Colonic mucosa (tissue), 4 donors: ENCODE results near the gene DDX1. TPM values are rescaled to one million over a fixed set of nuclear protein-coding genes. Genes with fewer than 3 reads are reported as not detected.

ENCODE experiments used
- DNase-seq: peaks from one replicate; pipeline ENCODE4 v3.0.0-alpha.2; 2020
- H3K27ac ChIP-seq: fragments of 200-600 bp; one replicate; pipeline ENCODE4 v1.8.0; 2021
- H3K27me3 ChIP-seq: fragments of 200-600 bp; one replicate; pipeline ENCODE4 v1.8.0; 2021
- H3K36me3 ChIP-seq: fragments of 200-600 bp; one replicate; pipeline ENCODE4 v1.8.0; 2021
- H3K4me1 ChIP-seq: fragments of 200-600 bp; one replicate; pipeline ENCODE4 v1.8.0; 2021; ENCODE audit warnings: mild to moderate bottlenecking
- H3K4me3 ChIP-seq: fragments of 200-600 bp; one replicate; pipeline ENCODE4 v1.8.0; 2021
- H3K9ac ChIP-seq, 2 donors: one replicate each; pipeline ENCODE4 v1.7.0; 2013; ENCODE audit warnings: control low read depth in 2 of 2, low read depth in 2 of 2, low read length in 2 of 2
- H3K9me3 ChIP-seq: fragments of 200-600 bp; one replicate; pipeline ENCODE4 v1.8.0; 2021
- intact Hi-C: fragments of 100-400 bp; cut with DNase I; formaldehyde crosslinking; loops from one replicate; pipeline ENCODE4 v1.14.1; 2022
- total RNA-seq, 2 donors: library from RNA; stranded (reverse); fragmentation: NEBNext Ultra II Directional in 1 of 2; extraction: Animal tissue kit (Norgen Biotek cat#: 25700) in 1 of 2; gene quantifications; one replicate each; pipeline ENCODE4 v1.2.1, GENCODE V29; 2021
- TF ChIP-seq, protein P1 (sequence below): fragments of 200-600 bp; IDR thresholded peaks from one replicate; pipeline ENCODE4 v1.8.0; 2022; ENCODE audit warnings: antibody characterized with exemption, mild to moderate bottlenecking
- donor health status: healthy.
- donor health status: DM: no; HTN: no; CAD: no.
- donor health status: DM: no; HTN: no; CAD: no.

The DDX1 gene
- total RNA-seq, 2 donors from 2014 or later = 71.6 to 91.3 TPM

DNA sequence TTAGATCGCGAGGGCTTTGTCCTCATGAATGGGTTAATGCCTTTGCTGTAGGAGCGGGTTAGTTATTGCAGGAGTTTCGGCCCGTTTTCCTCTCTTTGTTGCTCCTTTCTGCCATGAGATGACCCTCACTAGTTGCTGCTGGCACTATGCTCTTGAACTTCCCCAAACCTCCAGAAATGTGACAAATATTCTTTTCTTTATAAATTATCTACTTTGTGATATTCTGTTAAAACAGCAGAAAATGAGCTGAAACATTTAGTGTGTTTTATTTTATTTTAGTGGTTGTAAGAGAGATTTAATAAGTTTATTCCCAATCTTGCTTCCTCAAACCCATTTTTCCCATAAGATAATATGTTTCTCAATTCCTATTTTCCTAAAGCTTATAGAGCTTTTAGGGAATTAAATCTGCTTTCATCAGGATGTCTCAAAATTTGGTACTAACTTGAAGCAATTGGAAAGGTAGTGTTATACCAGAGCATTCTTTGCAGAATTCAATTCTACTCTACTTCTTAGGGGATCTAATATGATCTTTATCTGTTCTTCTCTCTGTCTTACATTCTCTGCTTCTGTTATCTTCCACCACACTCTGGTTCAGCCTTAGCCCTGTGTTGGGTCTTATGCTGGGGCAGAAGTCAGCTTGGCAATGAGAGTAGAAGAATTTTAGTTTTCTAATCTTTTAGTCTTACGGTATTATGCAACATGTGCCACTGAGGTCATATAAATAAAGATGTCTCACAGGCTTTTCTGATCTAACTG lies 23.1 kb downstream of the DDX1 start:
- no peak overlapping the region for H3K4me3 ChIP-seq
- H3K36me3 ChIP-seq = peaks cover 7% of the 10 kb centered on the region
- TF ChIP-seq, protein P1, sequence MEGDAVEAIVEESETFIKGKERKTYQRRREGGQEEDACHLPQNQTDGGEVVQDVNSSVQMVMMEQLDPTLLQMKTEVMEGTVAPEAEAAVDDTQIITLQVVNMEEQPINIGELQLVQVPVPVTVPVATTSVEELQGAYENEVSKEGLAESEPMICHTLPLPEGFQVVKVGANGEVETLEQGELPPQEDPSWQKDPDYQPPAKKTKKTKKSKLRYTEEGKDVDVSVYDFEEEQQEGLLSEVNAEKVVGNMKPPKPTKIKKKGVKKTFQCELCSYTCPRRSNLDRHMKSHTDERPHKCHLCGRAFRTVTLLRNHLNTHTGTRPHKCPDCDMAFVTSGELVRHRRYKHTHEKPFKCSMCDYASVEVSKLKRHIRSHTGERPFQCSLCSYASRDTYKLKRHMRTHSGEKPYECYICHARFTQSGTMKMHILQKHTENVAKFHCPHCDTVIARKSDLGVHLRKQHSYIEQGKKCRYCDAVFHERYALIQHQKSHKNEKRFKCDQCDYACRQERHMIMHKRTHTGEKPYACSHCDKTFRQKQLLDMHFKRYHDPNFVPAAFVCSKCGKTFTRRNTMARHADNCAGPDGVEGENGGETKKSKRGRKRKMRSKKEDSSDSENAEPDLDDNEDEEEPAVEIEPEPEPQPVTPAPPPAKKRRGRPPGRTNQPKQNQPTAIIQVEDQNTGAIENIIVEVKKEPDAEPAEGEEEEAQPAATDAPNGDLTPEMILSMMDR = no peak
- H3K4me1 ChIP-seq = no peaks in the 10 kb centered on the region
- no peak for DNase-seq
- intact Hi-C loops = no loop called here
- H3K27ac ChIP-seq = no peak overlapping the region
- H3K27me3 ChIP-seq = no peaks in the 10 kb centered on the region
- H3K9ac ChIP-seq = no peak overlapping the region
- no peaks in the 10 kb centered on the region for H3K9me3 ChIP-seq

DNA sequence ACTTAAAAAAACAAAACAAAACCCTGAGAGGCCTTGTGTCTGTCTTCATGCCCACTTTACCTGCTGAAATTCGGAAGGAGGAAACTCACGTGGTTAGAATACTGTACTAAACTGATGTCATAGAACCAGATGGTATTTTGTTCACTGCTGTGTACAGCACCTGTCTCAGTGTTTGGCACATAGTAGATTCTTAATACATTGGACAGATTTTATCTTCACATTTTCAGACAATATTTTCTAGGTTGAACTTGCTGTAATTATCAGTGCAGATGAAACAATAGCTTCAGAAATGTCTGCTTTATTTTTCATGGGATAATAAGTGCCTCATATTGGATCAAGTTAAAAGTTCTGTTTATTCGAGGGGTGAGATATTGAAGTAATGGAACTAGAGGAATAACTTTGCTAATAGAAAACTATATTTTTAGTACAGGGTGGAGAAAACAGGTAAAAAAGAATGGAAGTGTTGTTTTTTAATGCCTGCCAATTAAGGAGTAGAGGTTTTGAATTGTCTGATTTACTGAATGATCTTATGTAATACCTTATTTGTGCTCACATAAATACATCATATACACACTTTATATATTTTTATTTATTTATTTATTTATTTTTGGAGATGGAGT lies 23.7 kb downstream of the DDX1 start:
- intact Hi-C loops = no loop called here
- DNase-seq = no peak
- H3K36me3 ChIP-seq = peaks cover 12% of the 10 kb centered on the region
- H3K27ac ChIP-seq = no peak overlapping the region
- no peaks in the 10 kb centered on the region for H3K4me1 ChIP-seq
- no peaks in the 10 kb centered on the region for H3K9me3 ChIP-seq
- H3K27me3 ChIP-seq = no peaks in the 10 kb centered on the region
- no peak overlapping the region for H3K4me3 ChIP-seq
- H3K9ac ChIP-seq = no peak overlapping the region
- TF ChIP-seq, protein P1 = no peak

DNA sequence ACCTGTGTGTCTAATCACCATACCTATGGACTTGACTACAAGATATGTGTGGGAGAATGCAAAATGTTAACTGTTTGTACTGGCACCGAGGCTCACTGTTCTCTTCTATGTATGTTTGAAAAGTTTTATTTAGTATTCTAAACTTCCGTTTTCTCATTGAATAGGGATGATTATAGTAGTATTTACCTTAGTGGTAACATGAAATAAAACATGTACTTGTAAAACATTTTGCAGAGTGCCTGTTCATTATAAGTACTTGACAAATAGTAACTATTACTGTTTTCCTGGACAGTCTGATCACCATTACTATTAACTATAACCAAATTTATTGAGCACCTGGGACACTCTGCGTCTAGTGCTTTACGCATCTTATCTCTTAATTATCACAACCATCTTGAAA lies 24.8 kb downstream of the DDX1 start:
- Histone ChIP-seq H3K36me3 (peaks cover 14% of the 10 kb centered on the region), H3K27ac (no peak overlapping the region)
- TF ChIP-seq, protein P1 = no peak

DNA sequence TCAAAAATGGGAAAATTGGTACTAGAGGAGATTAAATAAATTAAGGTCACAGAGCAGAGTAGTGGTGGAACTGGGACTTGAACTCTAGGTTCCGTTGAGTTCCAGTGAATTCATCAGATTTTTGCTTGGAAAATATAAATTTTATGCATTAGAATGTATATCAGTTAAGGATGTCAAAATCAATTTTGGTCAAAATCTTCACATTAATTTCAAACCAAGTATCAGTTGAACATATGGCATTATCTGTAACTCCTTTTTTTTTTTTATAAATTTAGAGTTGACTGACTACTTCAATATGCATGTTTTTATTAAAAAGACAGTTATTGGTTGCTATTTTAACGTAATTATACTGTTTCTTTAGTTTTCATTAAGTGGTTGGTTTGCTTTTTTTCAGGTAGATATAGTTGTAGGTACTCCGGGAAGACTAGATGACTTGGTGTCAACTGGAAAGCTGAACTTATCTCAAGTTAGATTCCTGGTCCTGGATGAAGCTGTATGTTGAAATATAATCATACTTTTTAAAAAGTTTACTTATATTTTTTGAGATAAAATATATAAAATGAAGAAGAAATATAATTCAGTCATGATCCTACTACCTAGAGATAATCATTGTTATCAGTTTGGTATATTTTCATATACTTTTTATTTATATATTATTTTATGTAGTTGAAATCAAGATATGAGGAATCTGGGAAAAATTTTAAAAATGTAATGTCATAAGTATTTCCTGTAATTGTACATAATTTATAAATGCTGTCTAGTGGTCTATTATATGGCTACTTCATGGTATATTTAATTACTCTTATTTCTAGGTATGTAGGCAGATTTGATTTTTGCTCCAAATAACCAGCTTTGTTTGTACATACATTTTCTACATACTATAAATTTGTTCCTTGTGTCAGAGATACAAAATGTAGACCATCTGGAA lies 25.4 kb downstream of the DDX1 start:
- intact Hi-C loops = no loop called here
- Histone ChIP-seq H3K4me1 (no peaks in the 10 kb centered on the region), H3K27me3 (no peaks in the 10 kb centered on the region), H3K9me3 (no peaks in the 10 kb centered on the region), H3K27ac (no peak overlapping the region), H3K9ac (no peak overlapping the region), H3K36me3 (peaks cover 14% of the 10 kb centered on the region), H3K4me3 (no peak overlapping the region)
- no peak for DNase-seq
- TF ChIP-seq, protein P1 = no peak

More for the DNA sequence above, 24.8 kb downstream of the DDX1 start:
- Histone ChIP-seq H3K9ac (no peak overlapping the region), H3K9me3 (no peaks in the 10 kb centered on the region), H3K4me3 (no peak overlapping the region), H3K4me1 (no peaks in the 10 kb centered on the region), H3K27me3 (no peaks in the 10 kb centered on the region)
- DNase-seq = no peak
- intact Hi-C loops = no loop called here

DNA sequence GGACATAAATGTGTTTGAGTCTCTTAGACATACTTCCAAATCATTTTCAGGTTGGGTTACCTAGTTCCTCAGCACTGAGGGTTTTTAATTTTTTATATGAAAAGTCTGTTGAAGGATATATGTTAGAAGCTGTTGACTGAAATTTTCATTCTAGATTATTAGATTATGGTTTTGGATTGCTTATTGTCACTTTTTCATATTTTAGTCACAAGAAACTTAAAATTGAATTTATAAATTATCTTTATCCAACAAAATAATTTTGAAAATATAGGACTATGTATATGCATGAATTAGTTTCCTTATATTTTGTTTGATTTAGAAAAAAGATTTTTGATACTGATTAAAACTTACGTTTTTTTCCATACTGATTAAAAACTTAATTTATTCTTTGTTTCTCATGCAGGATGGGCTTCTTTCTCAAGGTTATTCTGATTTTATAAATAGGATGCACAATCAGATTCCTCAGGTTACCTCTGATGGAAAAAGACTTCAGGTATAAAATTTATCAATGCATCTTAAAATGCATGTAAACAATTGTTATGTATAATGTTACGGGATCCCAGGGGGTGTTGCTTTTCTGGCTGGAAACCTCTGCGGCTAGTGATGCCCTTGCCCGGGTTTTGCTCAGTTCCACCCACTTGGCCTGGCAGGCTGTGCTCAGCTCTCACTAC lies 26.2 kb downstream of the DDX1 start:
- H3K36me3 ChIP-seq = peaks cover 15% of the 10 kb centered on the region
- no peak overlapping the region for H3K27ac ChIP-seq
- no peaks in the 10 kb centered on the region for H3K27me3 ChIP-seq
- intact Hi-C loops = no loop called here
- H3K4me3 ChIP-seq = no peak overlapping the region
- H3K9ac ChIP-seq = no peak overlapping the region
- no peak for DNase-seq
- TF ChIP-seq, protein P1 = no peak
- no peaks in the 10 kb centered on the region for H3K4me1 ChIP-seq
- no peaks in the 10 kb centered on the region for H3K9me3 ChIP-seq
